ENCODE data around the gene WDFY4.

DNA sequence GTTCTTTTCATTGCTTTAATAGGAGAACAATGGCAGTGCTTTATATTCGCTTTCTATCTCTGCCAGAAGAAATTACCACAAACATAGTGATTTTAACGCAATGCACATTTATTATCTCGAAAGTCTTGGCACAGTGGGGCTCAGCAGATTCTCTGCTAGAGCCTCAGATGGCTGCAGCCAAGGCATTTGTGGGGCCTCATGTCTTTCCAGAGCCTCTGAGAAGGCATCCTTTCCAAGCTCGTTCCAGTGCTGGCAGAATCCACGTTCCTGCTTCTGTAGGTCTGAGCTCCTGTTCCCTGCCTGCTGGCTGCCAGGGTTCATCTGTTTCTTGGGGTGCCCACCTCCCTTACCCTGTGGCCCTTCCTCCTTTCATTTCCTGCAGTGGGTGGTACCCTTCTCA, 194.8 kb downstream of the WDFY4 start:
- TF ChIP-seq, protein P1, sequence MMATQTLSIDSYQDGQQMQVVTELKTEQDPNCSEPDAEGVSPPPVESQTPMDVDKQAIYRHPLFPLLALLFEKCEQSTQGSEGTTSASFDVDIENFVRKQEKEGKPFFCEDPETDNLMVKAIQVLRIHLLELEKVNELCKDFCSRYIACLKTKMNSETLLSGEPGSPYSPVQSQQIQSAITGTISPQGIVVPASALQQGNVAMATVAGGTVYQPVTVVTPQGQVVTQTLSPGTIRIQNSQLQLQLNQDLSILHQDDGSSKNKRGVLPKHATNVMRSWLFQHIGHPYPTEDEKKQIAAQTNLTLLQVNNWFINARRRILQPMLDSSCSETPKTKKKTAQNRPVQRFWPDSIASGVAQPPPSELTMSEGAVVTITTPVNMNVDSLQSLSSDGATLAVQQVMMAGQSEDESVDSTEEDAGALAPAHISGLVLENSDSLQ (IDR thresholded peaks at IDR 0.05): no peak
- TF ChIP-seq SMARCC2 (IDR thresholded peaks at IDR 0.05; ENCODE audit: low read depth) (no peak), ZNF316 (IDR thresholded peaks at IDR 0.05) (no peak), NCOR1 (IDR thresholded peaks at IDR 0.05) (no peak), NFIC (IDR thresholded peaks at IDR 0.05) (no peak)
